C4-2B (cell line): ENCODE data around the gene USP43.

Experiments
- CTCF ChIP-seq: fragments of 450-650 bp; conservative IDR thresholded peaks from 2 replicates; pipeline ENCODE4 v1.5.1; 2017; ENCODE audit warnings: mild to moderate bottlenecking
- ZFX ChIP-seq: fragments of 450-650 bp; IDR thresholded peaks from 2 replicates; pipeline ENCODE4 v1.6.1; 2017

- no peak for TF ChIP-seq CTCF
- TF ChIP-seq ZFX = no peak
Observed at GRCh38 chr17:9611557-9611956, 33.8 kb upstream of the USP43 start.
